ENCODE measurements around the gene VPS13C. TPM values are rescaled to one million over a fixed set of nuclear protein-coding genes. Genes with fewer than 3 reads are reported as not detected.

VPS13C gene
- total RNA-seq, 1 experiment from 2014 or later, result 13.0 TPM

GRCh38 chr15:61936528-61937195, 123.6 kb downstream of the VPS13C start:
- Histone ChIP-seq H3K36me3 (no peaks in the 10 kb centered on the region), H3K9me3 (no peaks in the 10 kb centered on the region)

GRCh38 chr15:61935493-61935892, 124.8 kb downstream of the VPS13C start:
- Histone ChIP-seq H3K4me3 (no peak overlapping the region), H3K36me3 (no peaks in the 10 kb centered on the region), H3K9me3 (no peaks in the 10 kb centered on the region), H3K27me3 (no peaks in the 10 kb centered on the region)
- DNase-seq, result no peak

More at GRCh38 chr15:61936528-61937195, 123.6 kb downstream of the VPS13C start:
- DNase-seq, result no peak
- H3K27me3 ChIP-seq, result no peaks in the 10 kb centered on the region
- H3K4me3 ChIP-seq, result no peak overlapping the region

- H3K27me3 ChIP-seq, result no peaks in the 10 kb centered on the region
- no peaks in the 10 kb centered on the region for H3K9me3 ChIP-seq
- DNase-seq, result no peak
- no peak overlapping the region for H3K4me3 ChIP-seq
- peaks cover 2% of the 10 kb centered on the region; the same call in 1 of the 2 replicates for H3K36me3 ChIP-seq
Observed at GRCh38 chr15:61929452-61929851, 130.8 kb downstream of the VPS13C start.

- Histone ChIP-seq H3K27me3 (no peaks in the 10 kb centered on the region), H3K9me3 (no peaks in the 10 kb centered on the region), H3K36me3 (peaks cover 5% of the 10 kb centered on the region), H3K4me3 (no peak overlapping the region)
- no peak for DNase-seq
Observed at GRCh38 chr15:61923173-61923572, 137.1 kb downstream of the VPS13C start.

GRCh38 chr15:61921093-61921492, 139.2 kb downstream of the VPS13C start:
- no peak overlapping the region for H3K4me3 ChIP-seq
- no peak for DNase-seq
- H3K27me3 ChIP-seq, result no peaks in the 10 kb centered on the region
- no peaks in the 10 kb centered on the region for H3K9me3 ChIP-seq
- H3K36me3 ChIP-seq, result peaks cover 10% of the 10 kb centered on the region

GRCh38 chr15:61917457-61917856, 142.8 kb downstream of the VPS13C start:
- Histone ChIP-seq H3K27me3 (no peaks in the 10 kb centered on the region), H3K4me3 (no peak overlapping the region), H3K36me3 (peaks cover 8% of the 10 kb centered on the region)

GRCh38 chr15:61916104-61916503, 144.1 kb downstream of the VPS13C start:
- H3K4me3 ChIP-seq, result no peak overlapping the region
- peaks cover 5% of the 10 kb centered on the region for H3K36me3 ChIP-seq

More at GRCh38 chr15:61917457-61917856, 142.8 kb downstream of the VPS13C start:
- DNase-seq, result no peak
- no peaks in the 10 kb centered on the region for H3K9me3 ChIP-seq

GRCh38 chr15:61915640-61916039, 144.6 kb downstream of the VPS13C start:
- Histone ChIP-seq H3K9me3 (no peaks in the 10 kb centered on the region), H3K4me3 (no peak overlapping the region), H3K27me3 (no peaks in the 10 kb centered on the region), H3K36me3 (peaks cover 5% of the 10 kb centered on the region)
- no peak for DNase-seq

More at GRCh38 chr15:61916104-61916503, 144.1 kb downstream of the VPS13C start:
- Histone ChIP-seq H3K27me3 (no peaks in the 10 kb centered on the region), H3K9me3 (no peaks in the 10 kb centered on the region)
- no peak for DNase-seq

GRCh38 chr15:61910839-61911369, 149.3 kb downstream of the VPS13C start:
- no peaks in the 10 kb centered on the region; the same call in none of the 2 replicates for H3K36me3 ChIP-seq
- no peaks in the 10 kb centered on the region for H3K9me3 ChIP-seq
- H3K27me3 ChIP-seq, result no peaks in the 10 kb centered on the region
- H3K4me3 ChIP-seq, result no peak overlapping the region
- no peak for DNase-seq

- H3K4me3 ChIP-seq, result no peak overlapping the region
- H3K36me3 ChIP-seq, result peaks cover 6% of the 10 kb centered on the region
- DNase-seq, result no peak
- no peaks in the 10 kb centered on the region for H3K9me3 ChIP-seq
- no peaks in the 10 kb centered on the region for H3K27me3 ChIP-seq
Observed at GRCh38 chr15:61908241-61908640, 152.0 kb downstream of the VPS13C start.

- H3K27me3 ChIP-seq, result no peaks in the 10 kb centered on the region
- peaks cover 6% of the 10 kb centered on the region for H3K36me3 ChIP-seq
- no peak overlapping the region for H3K4me3 ChIP-seq
- DNase-seq, result no peak
- H3K9me3 ChIP-seq, result no peaks in the 10 kb centered on the region
Observed at GRCh38 chr15:61907753-61908086, 152.5 kb downstream of the VPS13C start.

- H3K27me3 ChIP-seq, result no peaks in the 10 kb centered on the region
- DNase-seq, result no peak
- H3K9me3 ChIP-seq, result no peaks in the 10 kb centered on the region
- peaks cover 6% of the 10 kb centered on the region for H3K36me3 ChIP-seq
- no peak overlapping the region for H3K4me3 ChIP-seq
Observed at GRCh38 chr15:61906961-61907752, 153.1 kb downstream of the VPS13C start.

GRCh38 chr15:61893146-61893545, 167.1 kb downstream of the VPS13C start:
- peaks cover 7% of the 10 kb centered on the region; the same call in 1 of the 2 replicates for H3K36me3 ChIP-seq
- peaks cover 18% of the 10 kb centered on the region for H3K9me3 ChIP-seq
- DNase-seq, result no peak
- H3K27me3 ChIP-seq, result no peaks in the 10 kb centered on the region
- H3K4me3 ChIP-seq, result no peak overlapping the region

- no peak overlapping the region for H3K4me3 ChIP-seq
- no peaks in the 10 kb centered on the region for H3K27me3 ChIP-seq
- H3K36me3 ChIP-seq, result peaks cover 7% of the 10 kb centered on the region; the same call in 1 of the 2 replicates
- DNase-seq, result no peak
- H3K9me3 ChIP-seq, result peaks cover 16% of the 10 kb centered on the region
Observed at GRCh38 chr15:61892140-61892539, 168.1 kb downstream of the VPS13C start.

- Histone ChIP-seq H3K4me3 (no peak overlapping the region), H3K9me3 (peaks cover 13% of the 10 kb centered on the region), H3K27me3 (no peaks in the 10 kb centered on the region), H3K36me3 (peaks cover 7% of the 10 kb centered on the region; the same call in 1 of the 2 replicates)
- no peak for DNase-seq
Observed at GRCh38 chr15:61890106-61890505, 170.1 kb downstream of the VPS13C start.

- H3K4me3 ChIP-seq, result no peak overlapping the region
- no peaks in the 10 kb centered on the region for H3K27me3 ChIP-seq
- H3K9me3 ChIP-seq, result peaks cover 12% of the 10 kb centered on the region
- DNase-seq, result no peak
- H3K36me3 ChIP-seq, result peaks cover 5% of the 10 kb centered on the region; the same call in 1 of the 2 replicates
Observed at GRCh38 chr15:61889706-61890105, 170.5 kb downstream of the VPS13C start.

GRCh38 chr15:61888074-61888780, 172.0 kb downstream of the VPS13C start:
- no peak for DNase-seq
- H3K36me3 ChIP-seq, result no peaks in the 10 kb centered on the region; the same call in 1 of the 2 replicates
- no peaks in the 10 kb centered on the region for H3K27me3 ChIP-seq
- no peak overlapping the region for H3K4me3 ChIP-seq
- peaks cover 2% of the 10 kb centered on the region; the same call in 1 of the 2 replicates for H3K9me3 ChIP-seq
